C4-2B (cell line): ENCODE results near the gene KAZN.

Source experiments
- CTCF ChIP-seq: fragments of 450-650 bp; conservative IDR thresholded peaks from 2 replicates; pipeline ENCODE4 v1.5.1; 2017; ENCODE audit warnings: mild to moderate bottlenecking
- ZFX ChIP-seq: fragments of 450-650 bp; IDR thresholded peaks from 2 replicates; pipeline ENCODE4 v1.6.1; 2017

DNA sequence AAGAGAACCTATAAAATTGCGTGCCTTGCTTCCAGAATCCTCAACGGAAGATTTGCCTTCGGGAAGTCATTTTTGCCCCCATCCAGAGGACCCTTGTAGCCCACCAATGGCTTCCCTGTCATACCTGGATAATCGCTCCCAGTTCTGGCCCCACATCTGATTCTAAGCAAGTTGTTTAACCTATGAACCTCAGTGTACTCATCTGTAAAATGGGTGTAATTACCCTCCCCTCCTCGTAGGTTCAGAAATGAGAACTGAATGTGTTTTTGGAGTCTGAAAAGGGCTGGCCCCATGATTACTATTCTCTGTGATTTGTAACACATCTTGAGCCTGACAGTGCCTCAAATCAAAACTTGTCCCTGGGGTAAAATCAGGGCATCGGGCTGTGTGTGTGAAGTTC, 473.5 kb downstream of the KAZN start:
- TF ChIP-seq CTCF (no peak), ZFX (no peak)
